WTC11 (cell line): Measurements from ENCODE around the gene GOT2. TPM values are rescaled to one million over a fixed set of nuclear protein-coding genes. Genes with fewer than 3 reads are reported as not detected.

Experiments
- ATAC-seq: fragments of 200-7000 bp; cut with Tn5 transposase; 2 replicates; pipeline ENCODE4 v1.10.0; 2021; ENCODE audit warnings: mild to moderate bottlenecking, moderate library complexity
- CTCF ChIA-PET: fragments of 300-600 bp; sonication (Branson Sonifier 250); formaldehyde crosslinking; loops from one replicate; lab custom pipeline; 2021; ENCODE audit warnings: antibody characterized with exemption; lab: Charles Lee
- POLR2A ChIA-PET: fragments of 350-600 bp; sonication (Branson Sonifier 250); formaldehyde crosslinking; loops from one replicate; lab custom pipeline; 2021; ENCODE audit warnings: antibody characterized with exemption; lab: Charles Lee
- DNase-seq: peaks from one replicate; pipeline ENCODE4 v3.0.0; 2021; ENCODE audit warnings: low spot score
- H3K27ac Mint-ChIP-seq: 2 replicates; pipeline ENCODE4 v1.8.0; 2021; ENCODE audit warnings: mixed read lengths
- H3K27me3 Mint-ChIP-seq: 2 replicates; pipeline ENCODE4 v1.8.0; 2021; ENCODE audit warnings: low read depth, mild to moderate bottlenecking, moderate library complexity, mixed read lengths
- H3K36me3 Mint-ChIP-seq: 2 replicates; pipeline ENCODE4 v1.8.0; 2021; ENCODE audit warnings: mixed read lengths
- H3K4me1 Mint-ChIP-seq: 2 replicates; pipeline ENCODE4 v1.8.0; 2022; ENCODE audit warnings: mixed read lengths
- H3K4me3 Mint-ChIP-seq: 2 replicates; pipeline ENCODE4 v1.8.0; 2021; ENCODE audit warnings: mild to moderate bottlenecking, moderate library complexity, mixed read lengths
- H3K9me3 Mint-ChIP-seq: 2 replicates; pipeline ENCODE4 v1.8.0; 2021; ENCODE audit warnings: mixed read lengths
- ATF1 ChIP-seq: sonication (generic); formaldehyde crosslinking; IDR thresholded peaks from 2 replicates; pipeline ENCODE4 v1.8.1; 2023; ENCODE audit warnings: mild to moderate bottlenecking, moderate library complexity, missing genetic modification reagents
- ATF3 ChIP-seq: sonication (generic); formaldehyde crosslinking; conservative IDR thresholded peaks from 2 replicates; pipeline ENCODE4 v1.8.1; 2022; ENCODE audit warnings: mild to moderate bottlenecking, missing genetic modification reagents
- GTF2I ChIP-seq: fragments of 250-450 bp; sonication (Bioruptor Pico); conservative IDR thresholded peaks from 2 replicates; pipeline ENCODE4 v1.4.0; 2021; ENCODE audit warnings: mild to moderate bottlenecking
- NFATC4 ChIP-seq: fragments of 250-450 bp; sonication (Bioruptor Pico); IDR thresholded peaks from 2 replicates; pipeline ENCODE4 v1.9.0; 2021; ENCODE audit warnings: mild to moderate bottlenecking
- NFYB ChIP-seq: sonication (generic); formaldehyde crosslinking; conservative IDR thresholded peaks from 2 replicates; pipeline ENCODE4 v1.8.0; 2022; ENCODE audit warnings: low read depth, missing genetic modification reagents
- NR3C1 ChIP-seq: sonication (generic); formaldehyde crosslinking; conservative IDR thresholded peaks from 2 replicates; pipeline ENCODE4 v1.8.1; 2023; ENCODE audit warnings: low read depth, mild to moderate bottlenecking, missing genetic modification reagents
- PRRX2 ChIP-seq: fragments of 250-450 bp; sonication (Bioruptor Pico); IDR thresholded peaks from 2 replicates; pipeline ENCODE4 v1.8.0; 2021; ENCODE audit warnings: mild to moderate bottlenecking
- TCF7 ChIP-seq: sonication (generic); formaldehyde crosslinking; IDR thresholded peaks from 2 replicates; pipeline ENCODE4 v1.8.0; 2022; ENCODE audit warnings: mild to moderate bottlenecking, low read depth, missing genetic modification reagents, moderate library complexity
- ZMAT4 ChIP-seq: fragments of 250-450 bp; sonication (Bioruptor Pico); IDR thresholded peaks from 2 replicates; pipeline ENCODE4 v1.9.0; 2021; ENCODE audit warnings: mild to moderate bottlenecking
- ZNF232 ChIP-seq: sonication (generic); formaldehyde crosslinking; IDR thresholded peaks from 2 replicates; pipeline ENCODE4 v1.8.0; 2022; ENCODE audit warnings: mild to moderate bottlenecking, missing genetic modification reagents
- ZNF263 ChIP-seq: sonication (generic); formaldehyde crosslinking; IDR thresholded peaks from 2 replicates; pipeline ENCODE4 v1.8.1; 2022; ENCODE audit warnings: low read depth, mild to moderate bottlenecking, moderate library complexity, missing genetic modification reagents
- ZNF423 ChIP-seq: fragments of 250-450 bp; sonication (Bioruptor Pico); IDR thresholded peaks from 2 replicates; pipeline ENCODE4 v2.1.2; 2022; ENCODE audit warnings: mild to moderate bottlenecking, moderate library complexity
- total RNA-seq: library from RNA; stranded (reverse); gene quantifications from 3 replicates; pipeline ENCODE4 v1.2.3, GENCODE V29; 2021
- TF ChIP-seq, protein P1 (sequence below): fragments of 250-450 bp; sonication (Bioruptor Pico); IDR thresholded peaks from 2 replicates; pipeline ENCODE4 v1.9.0; 2021; ENCODE audit warnings: mild to moderate bottlenecking
- TF ChIP-seq, protein P2 (sequence below): sonication (generic); formaldehyde crosslinking; IDR thresholded peaks from 2 replicates; pipeline ENCODE4 v1.8.0; 2022; ENCODE audit warnings: mild to moderate bottlenecking, missing genetic modification reagents
- TF ChIP-seq, protein P3 (sequence below): sonication (generic); formaldehyde crosslinking; IDR thresholded peaks from 2 replicates; pipeline ENCODE4 v1.8.0; 2022; ENCODE audit warnings: missing genetic modification reagents
- TF ChIP-seq, protein P4 (sequence below): sonication (generic); formaldehyde crosslinking; IDR thresholded peaks from 2 replicates; pipeline ENCODE4 v1.8.0; 2023; ENCODE audit warnings: missing genetic modification reagents, mild to moderate bottlenecking, borderline replicate concordance

GOT2 gene
- total RNA-seq, 1 experiment from 2014 or later = 192 TPM

- Mint-ChIP-seq H3K9me3 (no peaks in the 10 kb centered on the region), H3K4me1 (no peaks in the 10 kb centered on the region), H3K4me3 (no peak overlapping the region), H3K27me3 (no peaks in the 10 kb centered on the region), H3K36me3 (peaks cover 32% of the 10 kb centered on the region), H3K27ac (no peak overlapping the region)
- ATAC-seq (no peak), DNase-seq (no peak)
- CTCF ChIA-PET = interaction anchor here (1.9 kb wide), 1 partner anchor 85 kb away, joined by 4 read pairs; no protein-coding TSS in a partner anchor
- POLR2A ChIA-PET = no interaction called here
- no peak for TF ChIP-seq ZMAT4
- TF ChIP-seq, protein P1, sequence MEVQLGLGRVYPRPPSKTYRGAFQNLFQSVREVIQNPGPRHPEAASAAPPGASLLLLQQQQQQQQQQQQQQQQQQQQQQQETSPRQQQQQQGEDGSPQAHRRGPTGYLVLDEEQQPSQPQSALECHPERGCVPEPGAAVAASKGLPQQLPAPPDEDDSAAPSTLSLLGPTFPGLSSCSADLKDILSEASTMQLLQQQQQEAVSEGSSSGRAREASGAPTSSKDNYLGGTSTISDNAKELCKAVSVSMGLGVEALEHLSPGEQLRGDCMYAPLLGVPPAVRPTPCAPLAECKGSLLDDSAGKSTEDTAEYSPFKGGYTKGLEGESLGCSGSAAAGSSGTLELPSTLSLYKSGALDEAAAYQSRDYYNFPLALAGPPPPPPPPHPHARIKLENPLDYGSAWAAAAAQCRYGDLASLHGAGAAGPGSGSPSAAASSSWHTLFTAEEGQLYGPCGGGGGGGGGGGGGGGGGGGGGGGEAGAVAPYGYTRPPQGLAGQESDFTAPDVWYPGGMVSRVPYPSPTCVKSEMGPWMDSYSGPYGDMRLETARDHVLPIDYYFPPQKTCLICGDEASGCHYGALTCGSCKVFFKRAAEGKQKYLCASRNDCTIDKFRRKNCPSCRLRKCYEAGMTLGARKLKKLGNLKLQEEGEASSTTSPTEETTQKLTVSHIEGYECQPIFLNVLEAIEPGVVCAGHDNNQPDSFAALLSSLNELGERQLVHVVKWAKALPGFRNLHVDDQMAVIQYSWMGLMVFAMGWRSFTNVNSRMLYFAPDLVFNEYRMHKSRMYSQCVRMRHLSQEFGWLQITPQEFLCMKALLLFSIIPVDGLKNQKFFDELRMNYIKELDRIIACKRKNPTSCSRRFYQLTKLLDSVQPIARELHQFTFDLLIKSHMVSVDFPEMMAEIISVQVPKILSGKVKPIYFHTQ (CRISPR knock-in tag) = no peak
- TF ChIP-seq GTF2I (CRISPR knock-in tag) = no peak
These were observed 63.1 kb downstream of the GOT2 start for GRCh38 chr16:58670946-58671583.

GRCh38 chr16:58670177-58670576 lies 63.9 kb downstream of the GOT2 start:
- H3K27ac Mint-ChIP-seq = no peak overlapping the region
- ATAC-seq = no peak
- no peak overlapping the region for H3K4me3 Mint-ChIP-seq
- peaks cover 29% of the 10 kb centered on the region for H3K36me3 Mint-ChIP-seq
- no peaks in the 10 kb centered on the region for H3K9me3 Mint-ChIP-seq
- CTCF ChIA-PET = no interaction called here
- H3K27me3 Mint-ChIP-seq = no peaks in the 10 kb centered on the region; the same call in 1 of the 2 replicates
- H3K4me1 Mint-ChIP-seq = no peaks in the 10 kb centered on the region
- POLR2A ChIA-PET = no interaction called here
- DNase-seq = no peak
- TF ChIP-seq ATF1 (no peak), NFATC4 (no peak), ZNF232 (CRISPR knock-in tag) (no peak), ATF3 (CRISPR knock-in tag) (no peak), TCF7 (CRISPR knock-in tag) (no peak), ZNF263 (no peak), ZNF423 (CRISPR knock-in tag) (no peak), PRRX2 (CRISPR knock-in tag) (no peak), NFYB (CRISPR knock-in tag) (no peak), NR3C1 (CRISPR knock-in tag) (no peak)
- TF ChIP-seq, protein P2, sequence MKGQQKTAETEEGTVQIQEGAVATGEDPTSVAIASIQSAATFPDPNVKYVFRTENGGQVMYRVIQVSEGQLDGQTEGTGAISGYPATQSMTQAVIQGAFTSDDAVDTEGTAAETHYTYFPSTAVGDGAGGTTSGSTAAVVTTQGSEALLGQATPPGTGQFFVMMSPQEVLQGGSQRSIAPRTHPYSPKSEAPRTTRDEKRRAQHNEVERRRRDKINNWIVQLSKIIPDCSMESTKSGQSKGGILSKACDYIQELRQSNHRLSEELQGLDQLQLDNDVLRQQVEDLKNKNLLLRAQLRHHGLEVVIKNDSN (CRISPR knock-in tag) = no peak
- TF ChIP-seq, protein P3, sequence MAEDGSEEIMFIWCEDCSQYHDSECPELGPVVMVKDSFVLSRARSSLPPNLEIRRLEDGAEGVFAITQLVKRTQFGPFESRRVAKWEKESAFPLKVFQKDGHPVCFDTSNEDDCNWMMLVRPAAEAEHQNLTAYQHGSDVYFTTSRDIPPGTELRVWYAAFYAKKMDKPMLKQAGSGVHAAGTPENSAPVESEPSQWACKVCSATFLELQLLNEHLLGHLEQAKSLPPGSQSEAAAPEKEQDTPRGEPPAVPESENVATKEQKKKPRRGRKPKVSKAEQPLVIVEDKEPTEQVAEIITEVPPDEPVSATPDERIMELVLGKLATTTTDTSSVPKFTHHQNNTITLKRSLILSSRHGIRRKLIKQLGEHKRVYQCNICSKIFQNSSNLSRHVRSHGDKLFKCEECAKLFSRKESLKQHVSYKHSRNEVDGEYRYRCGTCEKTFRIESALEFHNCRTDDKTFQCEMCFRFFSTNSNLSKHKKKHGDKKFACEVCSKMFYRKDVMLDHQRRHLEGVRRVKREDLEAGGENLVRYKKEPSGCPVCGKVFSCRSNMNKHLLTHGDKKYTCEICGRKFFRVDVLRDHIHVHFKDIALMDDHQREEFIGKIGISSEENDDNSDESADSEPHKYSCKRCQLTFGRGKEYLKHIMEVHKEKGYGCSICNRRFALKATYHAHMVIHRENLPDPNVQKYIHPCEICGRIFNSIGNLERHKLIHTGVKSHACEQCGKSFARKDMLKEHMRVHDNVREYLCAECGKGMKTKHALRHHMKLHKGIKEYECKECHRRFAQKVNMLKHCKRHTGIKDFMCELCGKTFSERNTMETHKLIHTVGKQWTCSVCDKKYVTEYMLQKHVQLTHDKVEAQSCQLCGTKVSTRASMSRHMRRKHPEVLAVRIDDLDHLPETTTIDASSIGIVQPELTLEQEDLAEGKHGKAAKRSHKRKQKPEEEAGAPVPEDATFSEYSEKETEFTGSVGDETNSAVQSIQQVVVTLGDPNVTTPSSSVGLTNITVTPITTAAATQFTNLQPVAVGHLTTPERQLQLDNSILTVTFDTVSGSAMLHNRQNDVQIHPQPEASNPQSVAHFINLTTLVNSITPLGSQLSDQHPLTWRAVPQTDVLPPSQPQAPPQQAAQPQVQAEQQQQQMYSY = no peak
- TF ChIP-seq, protein P1 (CRISPR knock-in tag) = no peak
- TF ChIP-seq, protein P4, sequence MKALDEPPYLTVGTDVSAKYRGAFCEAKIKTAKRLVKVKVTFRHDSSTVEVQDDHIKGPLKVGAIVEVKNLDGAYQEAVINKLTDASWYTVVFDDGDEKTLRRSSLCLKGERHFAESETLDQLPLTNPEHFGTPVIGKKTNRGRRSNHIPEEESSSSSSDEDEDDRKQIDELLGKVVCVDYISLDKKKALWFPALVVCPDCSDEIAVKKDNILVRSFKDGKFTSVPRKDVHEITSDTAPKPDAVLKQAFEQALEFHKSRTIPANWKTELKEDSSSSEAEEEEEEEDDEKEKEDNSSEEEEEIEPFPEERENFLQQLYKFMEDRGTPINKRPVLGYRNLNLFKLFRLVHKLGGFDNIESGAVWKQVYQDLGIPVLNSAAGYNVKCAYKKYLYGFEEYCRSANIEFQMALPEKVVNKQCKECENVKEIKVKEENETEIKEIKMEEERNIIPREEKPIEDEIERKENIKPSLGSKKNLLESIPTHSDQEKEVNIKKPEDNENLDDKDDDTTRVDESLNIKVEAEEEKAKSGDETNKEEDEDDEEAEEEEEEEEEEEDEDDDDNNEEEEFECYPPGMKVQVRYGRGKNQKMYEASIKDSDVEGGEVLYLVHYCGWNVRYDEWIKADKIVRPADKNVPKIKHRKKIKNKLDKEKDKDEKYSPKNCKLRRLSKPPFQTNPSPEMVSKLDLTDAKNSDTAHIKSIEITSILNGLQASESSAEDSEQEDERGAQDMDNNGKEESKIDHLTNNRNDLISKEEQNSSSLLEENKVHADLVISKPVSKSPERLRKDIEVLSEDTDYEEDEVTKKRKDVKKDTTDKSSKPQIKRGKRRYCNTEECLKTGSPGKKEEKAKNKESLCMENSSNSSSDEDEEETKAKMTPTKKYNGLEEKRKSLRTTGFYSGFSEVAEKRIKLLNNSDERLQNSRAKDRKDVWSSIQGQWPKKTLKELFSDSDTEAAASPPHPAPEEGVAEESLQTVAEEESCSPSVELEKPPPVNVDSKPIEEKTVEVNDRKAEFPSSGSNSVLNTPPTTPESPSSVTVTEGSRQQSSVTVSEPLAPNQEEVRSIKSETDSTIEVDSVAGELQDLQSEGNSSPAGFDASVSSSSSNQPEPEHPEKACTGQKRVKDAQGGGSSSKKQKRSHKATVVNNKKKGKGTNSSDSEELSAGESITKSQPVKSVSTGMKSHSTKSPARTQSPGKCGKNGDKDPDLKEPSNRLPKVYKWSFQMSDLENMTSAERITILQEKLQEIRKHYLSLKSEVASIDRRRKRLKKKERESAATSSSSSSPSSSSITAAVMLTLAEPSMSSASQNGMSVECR (CRISPR knock-in tag) = no peak
